GM21423 (cell line): ENCODE data around the gene ZNF397.
A peak's percentile ranks its signal among the peaks of the same experiment; 100 is the strongest.

Experiments
- ATAC-seq: cut with Tn5 transposase; IDR thresholded peaks from one replicate; pipeline ENCODE4 v1.9.1; 2021; ENCODE audit warnings: mild to moderate bottlenecking, moderate library complexity; ENCODE audit not compliant: unreplicated experiment

Gene ZNF397

DNA sequence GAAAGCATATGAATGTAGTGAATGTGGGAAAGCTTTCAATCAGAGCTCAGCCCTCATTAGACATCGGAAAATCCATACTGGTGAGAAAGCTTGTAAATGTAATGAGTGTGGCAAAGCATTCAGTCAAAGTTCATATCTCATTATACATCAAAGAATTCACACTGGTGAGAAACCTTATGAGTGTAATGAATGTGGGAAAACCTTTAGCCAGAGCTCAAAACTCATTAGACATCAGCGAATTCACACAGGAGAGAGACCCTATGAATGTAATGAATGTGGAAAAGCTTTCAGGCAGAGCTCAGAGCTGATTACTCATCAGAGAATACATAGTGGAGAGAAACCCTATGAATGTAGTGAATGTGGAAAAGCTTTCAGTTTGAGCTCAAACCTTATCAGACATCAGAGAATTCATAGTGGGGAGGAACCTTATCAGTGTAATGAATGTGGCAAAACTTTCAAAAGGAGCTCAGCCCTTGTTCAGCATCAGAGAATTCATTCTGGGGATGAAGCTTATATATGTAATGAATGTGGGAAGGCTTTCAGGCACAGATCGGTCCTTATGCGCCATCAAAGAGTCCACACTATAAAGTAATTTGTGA lies 5.0 kb downstream of the ZNF397 start:
- no peak for ATAC-seq

DNA sequence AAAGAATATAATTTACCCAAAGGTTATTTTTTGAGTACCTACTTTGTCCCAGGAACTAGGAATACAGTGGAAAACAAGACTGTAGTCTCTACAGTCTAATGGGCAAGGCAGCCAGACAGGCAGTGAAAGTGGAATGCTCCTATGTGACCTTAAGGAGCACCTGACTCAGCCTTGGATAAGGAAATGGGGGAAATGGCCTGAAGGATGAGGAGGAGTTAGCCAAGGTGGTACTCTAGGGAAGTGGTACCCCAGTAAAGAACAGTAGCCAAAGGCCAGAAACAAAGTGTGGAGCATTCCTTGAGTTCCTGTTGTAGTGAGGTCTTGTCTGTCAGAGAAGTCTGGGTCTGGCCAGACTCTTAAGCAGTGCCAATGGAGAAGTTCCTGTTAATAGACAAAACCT lies 6.0 kb downstream of the ZNF397 start:
- ATAC-seq: no peak

DNA sequence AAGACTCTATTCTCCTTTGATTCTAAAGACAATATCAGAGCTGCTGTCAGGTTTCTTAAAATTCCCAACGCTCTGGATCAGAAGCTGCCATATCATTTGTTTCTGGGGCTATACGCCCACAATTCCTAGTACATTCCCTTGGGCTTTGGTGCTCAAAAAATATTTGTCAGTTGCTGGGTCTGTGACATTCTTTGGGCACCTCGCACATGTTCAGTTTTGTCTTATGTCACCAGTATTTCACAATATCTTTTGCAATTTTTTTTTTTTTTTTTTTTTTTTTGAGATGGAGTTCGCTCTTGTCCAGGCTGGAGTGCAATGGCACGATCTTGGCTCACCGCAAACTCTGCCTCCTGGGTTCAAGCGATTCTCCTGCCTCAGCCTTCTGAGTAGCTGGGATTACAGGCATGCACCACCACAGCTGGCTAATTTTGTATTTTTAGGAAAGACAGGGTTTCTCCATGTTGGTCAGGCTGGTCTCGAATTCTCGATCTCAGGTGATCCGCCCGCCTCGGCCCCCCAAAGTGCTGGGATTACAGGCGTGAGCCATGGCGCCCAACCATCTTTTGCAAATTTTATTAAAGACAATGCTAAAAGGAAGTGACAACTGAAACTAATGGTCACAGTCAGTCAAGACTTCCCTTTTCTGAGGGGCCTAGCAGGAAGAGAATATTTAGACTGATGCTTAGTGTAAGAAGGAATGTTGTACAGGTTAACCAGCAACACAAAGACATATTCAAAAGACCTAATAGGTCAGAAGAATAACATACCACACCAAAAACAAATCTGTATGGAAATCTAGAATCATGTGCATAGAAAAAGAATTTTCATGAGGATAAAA lies 6.8 kb downstream of the ZNF397 start:
- ATAC-seq: no peak

DNA sequence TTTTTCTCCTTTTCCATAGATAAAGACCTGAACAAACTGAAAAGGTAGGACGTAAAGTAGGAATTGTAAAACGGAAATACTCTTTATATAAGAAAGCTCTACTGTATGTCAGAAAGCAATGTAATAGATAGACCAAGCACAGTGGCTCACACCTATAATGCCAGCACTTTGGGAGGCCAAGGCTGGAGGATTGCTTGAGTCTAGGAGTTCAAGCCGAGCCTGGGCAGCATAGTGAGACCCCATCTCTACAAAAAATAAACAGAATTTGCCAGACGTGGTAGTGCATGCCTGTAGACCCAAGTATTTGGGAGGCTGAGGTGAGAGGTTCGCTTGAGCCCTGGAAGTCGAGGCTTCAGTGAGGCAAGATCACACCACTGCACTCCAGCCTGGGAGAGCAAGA lies 7.6 kb downstream of the ZNF397 start:
- no peak for ATAC-seq

DNA sequence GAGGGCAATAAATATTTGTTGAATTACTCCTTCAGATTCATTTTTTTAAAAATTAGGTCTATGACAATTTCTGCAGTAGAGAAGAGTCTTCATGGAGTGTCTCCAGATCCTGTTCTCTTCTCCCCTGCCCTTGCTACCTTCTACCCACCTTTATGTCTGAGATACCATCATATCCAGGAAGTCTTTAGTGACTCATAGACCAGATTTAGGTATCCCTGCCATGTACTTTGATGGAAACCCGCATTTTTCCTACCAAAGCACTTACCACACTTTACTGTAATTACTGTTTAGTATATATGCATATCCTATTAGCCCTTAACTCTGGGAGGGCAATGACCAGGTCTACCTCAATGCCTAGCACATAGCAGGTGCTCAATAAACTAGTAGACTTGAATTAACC lies 11.6 kb downstream of the ZNF397 start:
- ATAC-seq: no peak

DNA sequence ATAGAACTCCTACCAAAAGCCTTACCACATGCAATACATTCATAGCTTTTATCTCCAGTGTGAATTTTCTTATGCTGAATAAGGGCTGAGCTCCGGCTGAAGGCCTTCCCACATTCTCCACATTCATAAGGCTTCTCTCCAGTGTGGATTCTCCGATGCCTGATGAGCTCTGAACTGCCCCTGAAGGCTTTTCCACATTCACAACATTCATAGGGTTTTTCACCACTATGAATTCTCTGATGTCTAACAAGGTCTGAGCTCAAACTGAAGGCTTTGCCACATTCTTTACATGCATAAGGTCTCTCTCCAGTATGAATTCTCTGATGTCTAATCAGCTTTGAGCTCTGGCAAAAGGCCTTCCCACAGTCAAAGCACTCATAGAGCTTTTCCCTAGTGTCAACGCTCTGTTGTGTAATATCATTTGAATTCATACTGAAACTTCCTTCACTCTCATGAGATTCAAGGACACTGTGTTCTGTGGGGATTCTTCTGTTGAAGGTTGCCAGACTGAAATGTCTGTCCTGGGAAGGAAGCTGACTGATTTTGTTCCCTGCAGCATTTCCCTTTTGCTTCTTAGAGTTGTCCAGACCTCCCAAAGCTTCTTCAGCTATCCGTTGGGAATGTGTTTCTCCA lies 12.9 kb downstream of the ZNF397 start:
- ATAC-seq: no peak

DNA sequence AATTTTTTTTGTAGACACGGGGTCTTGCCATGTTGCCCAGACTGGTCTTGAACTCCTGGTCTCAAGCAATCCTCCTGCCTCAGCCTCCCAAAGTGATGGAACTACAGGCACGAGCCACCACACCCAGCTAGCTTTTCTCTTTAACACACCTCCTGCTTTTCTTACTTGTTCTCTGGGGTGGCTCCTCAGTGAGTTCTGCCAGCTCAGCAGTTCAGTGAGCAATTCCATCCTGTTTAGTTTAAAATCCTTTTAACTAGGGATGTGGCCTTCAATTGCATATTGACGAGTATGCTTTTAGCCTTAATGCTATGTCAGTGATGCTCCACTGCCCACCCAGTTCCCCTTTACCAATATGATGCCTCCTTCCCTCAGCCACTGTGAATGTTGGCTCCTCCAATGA lies 16.1 kb downstream of the ZNF397 start:
- ATAC-seq: no peak

DNA sequence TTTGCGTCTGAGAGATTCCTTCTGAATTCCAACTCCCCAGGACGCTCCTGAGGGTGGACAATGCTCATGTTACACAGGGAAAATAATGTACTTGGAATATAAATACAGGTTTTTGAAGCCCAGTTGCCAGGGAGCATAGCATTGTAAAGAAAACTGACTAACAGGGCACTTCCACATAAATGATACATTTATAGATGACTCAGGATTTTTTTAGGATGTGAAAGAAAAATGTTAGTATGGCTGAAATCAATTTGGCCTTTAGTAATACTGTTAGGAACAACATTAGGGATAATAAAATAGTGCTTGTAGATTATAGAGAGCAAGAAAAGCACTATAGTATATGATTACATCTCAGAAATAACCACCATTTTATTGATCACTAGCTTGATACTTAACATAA lies 23.6 kb downstream of the ZNF397 start:
- no peak for ATAC-seq

DNA sequence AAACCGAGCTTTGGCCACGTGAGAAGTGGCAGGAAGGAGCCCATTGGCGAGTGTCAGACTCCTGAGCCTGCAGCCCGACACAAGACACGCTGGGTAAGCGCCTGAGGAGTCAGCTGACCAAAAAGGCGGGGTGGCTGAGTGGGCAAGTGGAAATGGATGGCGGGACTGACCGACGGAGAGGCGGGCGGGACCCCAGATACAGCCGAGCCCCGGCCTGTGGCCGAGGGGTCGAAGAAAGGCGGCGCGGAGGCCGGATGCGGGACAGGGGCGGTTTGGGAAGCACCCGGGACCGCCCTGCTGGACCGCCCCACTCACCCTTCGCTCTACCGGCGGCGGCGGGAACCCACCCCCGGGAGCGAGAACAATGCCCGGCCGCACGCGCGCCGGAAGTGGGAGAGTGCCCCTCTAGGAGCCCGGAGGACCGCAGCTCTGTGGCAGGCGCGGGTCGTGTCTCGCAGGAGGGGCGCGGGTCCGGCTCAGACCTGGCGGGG lies 26.4 kb downstream of the ZNF397 start:
- ATAC-seq: peak; percentile 77

DNA sequence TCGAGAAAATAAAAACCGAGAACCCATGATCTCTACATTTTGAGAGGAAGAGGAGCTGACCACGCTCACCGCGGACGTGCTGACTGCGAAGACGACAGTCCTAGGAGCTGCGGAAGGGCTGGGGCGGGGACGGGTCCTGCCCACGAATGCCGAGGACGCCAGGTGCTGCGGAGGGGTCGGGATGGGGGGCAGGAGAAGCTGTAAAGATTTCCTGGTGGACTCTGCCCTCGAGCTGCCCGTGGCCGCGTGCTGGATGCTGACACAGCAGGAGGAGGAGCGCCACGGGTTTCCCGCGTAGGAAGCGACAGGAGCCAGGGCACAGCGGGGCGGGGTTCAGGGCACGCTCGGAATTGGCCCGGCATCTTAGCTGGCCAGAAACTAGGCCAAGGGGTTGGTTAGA lies 27.0 kb downstream of the ZNF397 start:
- ATAC-seq: no peak

DNA sequence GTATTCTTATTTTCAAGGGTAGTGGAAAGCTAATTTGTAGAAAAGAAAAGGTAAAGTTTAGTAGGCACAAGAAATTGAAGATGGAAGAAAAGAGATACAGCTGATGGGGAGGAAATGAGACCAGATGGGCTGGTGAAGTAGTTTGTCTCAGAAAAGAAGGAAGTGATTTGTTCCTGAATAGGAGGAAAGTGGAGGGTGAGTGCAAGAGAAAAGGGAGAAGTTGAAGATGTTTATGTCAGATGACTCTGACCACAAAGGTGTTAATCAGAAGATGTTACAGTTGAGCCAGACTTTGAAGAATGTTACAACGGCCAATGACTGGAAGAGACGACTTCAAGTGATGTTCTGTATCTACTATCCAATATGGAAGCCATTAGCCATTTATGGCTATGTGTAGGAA lies 28.0 kb downstream of the ZNF397 start:
- no peak for ATAC-seq

DNA sequence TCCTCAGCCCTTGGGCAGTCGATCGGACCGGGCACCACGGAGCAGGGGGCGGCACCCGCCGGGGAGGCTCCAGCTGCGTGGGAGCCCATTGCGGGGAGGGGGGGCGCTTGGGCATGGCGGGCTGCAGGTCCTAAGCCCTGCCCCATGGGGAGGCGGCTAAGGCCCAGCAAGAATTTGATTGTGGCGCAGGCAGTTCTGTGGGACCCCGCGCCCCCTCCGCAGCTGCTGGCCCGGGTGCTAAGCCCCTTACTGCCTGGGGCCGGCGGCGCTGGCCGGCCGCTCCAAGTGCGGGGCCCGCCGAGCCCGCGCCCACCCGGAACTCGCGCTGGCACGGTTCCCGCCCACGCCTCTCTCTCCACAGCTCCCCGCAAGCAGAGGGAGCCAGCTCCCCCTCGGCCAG lies 30.8 kb downstream of the ZNF397 start:
- ATAC-seq: no peak

DNA sequence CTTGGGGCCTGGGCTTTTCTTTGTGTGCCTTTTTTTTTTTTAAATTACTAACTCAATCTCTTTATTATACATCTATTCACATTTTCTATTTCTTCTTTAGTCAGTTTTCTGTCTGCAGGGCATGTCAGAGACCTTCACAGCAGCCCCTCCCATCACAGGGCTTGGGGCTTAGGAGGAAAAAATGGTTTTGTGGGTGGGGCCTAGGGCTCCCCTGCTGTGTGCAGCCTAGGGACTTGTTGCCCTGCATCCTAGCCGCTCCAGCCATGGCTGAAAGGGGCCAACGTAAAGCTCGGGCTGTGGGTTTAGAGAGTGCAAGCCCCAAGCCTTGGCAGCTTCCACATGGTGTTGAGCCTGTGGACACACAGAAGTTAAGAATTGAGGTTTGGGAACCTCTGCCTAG lies 35.4 kb downstream of the ZNF397 start:
- ATAC-seq: no peak

DNA sequence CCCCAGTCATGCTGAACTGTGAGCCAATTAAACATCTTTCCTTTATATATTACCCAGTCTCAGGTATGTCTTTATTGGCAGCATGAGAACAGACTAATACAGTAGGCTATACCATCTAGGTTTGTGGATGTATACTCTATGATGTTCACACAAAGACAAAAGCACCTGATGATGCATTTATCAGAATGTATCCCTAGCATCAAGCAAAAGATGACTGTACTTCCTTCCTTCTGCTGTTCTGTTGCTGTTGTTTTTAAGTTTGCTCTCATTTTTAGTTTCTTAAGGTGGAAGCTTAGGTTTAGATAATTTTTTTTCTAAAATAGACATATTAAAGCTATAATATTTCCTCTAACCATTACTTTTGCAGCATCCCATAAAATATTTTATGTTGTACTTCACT lies 36.8 kb downstream of the ZNF397 start:
- ATAC-seq: no peak

DNA sequence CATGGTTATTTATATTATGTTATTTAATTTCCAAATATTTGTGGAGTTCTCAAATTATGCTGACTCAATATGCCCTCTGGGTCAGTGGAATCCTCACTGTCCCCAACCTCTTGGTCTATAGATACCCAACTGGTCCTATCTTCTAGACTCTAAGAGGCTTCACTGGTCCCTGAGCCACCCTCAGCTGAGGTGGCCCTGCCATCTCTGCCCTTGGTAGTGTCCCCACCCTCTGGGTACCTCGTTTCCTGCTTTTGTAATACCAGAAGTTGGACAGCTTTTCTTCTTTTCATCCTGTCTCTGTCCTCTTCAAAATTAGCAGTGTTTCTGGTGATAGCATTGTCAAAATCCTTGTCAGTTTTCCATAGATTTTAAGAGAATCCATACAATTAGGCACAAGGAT lies 37.3 kb downstream of the ZNF397 start:
- no peak for ATAC-seq

DNA sequence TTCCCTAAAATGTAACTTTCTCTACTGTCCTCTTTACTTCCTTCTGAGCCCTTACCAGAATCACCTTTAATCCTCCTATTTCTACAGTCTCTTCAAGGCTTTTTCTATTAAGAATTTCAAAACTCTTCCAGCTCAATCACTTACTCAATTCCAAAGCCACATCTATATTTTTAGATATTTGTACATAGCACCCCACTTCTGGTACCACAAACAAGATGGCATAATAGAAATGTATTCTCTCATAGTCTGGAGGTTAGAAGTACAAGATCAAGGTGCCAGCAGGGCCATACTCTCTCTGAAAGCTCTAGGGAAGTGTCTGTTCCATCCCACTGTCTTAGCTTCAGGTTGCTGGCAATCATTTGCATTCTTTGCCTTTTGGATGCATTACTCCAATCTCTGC lies 38.1 kb downstream of the ZNF397 start:
- no peak for ATAC-seq

DNA sequence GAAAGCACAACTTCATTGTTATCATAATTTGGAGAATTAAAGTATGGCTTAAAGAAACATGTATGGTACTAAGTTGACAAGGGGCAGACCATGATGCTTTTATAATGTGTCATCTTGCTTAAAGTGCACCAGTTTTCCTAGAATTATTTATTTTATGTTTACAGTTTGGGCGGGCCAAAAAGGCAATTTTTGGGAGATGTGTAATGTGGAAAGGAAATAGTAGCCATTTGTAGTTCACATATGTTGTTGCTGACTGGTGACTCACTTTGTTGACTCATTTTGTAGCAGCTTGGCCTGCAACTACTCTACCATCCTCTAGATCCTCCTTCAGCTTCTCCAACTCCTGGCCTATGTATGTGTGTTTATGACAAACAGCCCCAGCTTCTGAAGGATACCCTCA lies 41.5 kb downstream of the ZNF397 start:
- no peak for ATAC-seq

DNA sequence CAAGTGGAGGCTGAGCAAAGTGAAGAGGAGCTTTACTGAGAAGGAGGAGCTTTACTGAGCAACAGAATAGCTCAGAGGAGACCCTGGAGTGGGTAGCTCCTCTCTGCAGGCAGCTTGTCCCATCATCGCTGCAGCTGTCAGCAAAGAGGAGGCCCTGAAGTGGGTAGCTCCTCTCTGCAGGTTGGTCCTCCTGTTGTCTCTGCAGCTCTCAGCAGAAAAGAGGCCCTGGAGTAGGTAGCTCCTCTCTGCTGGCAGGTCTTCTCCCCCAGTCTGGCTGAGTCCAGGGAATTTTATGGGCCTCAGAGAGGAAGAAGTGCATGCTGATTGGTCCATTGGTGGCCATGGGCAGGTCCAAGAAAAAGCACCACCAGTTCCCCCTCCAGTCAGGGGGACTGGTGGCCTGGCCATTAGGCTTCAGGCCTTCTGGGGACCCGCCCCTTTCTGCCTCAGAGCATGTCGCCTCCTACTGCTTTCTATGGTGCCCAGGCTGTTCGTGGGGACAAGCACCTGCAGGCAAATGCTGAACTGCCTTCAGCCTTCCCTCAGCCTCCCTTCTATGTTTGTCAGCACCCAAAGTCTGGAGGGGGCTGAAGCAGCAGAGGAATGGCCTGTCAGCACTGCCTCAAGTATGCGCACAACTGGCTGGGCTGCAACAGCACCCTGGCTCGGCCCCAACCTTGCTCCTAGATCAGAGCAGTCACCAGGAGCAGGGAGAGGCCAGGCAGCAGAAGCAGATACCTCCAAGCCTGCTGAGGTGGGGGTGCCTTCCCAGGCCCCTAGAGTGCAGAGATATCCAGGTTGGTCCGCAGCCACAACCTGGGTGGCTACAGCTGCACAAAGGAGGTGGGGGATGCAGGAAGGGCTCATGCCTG lies 43.3 kb downstream of the ZNF397 start:
- ATAC-seq: no peak

DNA sequence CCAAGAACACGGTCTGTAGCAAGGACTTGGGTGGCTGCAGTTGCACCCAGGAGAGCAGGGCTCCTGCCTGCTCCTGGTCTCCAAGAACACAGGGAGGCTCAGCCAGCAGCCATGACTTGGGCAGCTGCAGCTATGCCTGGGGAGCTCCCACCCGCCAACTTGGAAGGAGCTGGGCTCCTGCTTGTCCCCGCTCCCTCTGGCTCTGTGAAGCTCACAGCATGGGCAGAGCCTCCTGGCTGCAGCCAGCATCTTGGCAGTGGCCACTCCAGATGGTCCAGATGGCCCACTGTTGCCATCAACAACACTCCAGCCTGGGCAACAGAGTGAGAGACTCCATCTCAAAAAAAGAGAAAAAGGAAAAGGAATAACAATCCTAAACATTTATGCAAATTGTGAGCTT lies 44.0 kb downstream of the ZNF397 start:
- no peak for ATAC-seq

DNA sequence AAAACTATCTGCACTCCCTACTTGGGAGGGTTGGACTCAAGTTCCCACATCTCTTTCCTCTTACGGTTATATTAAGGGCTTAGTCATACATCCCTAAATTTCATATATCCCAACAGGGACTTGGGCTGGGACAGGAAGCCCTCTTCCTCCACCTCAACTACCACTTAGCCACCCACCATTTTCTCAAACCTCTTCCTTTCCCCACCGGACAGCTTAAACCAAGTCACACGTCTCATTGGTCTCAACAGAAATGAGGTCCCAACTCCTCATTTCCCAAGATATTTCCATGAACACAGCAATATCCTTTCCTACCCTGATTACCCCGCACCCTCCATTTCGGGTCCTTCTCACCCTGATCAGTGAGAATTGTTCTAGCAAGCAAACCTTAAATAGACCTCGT lies 48.5 kb downstream of the ZNF397 start:
- peak; percentile 2 for ATAC-seq

DNA sequence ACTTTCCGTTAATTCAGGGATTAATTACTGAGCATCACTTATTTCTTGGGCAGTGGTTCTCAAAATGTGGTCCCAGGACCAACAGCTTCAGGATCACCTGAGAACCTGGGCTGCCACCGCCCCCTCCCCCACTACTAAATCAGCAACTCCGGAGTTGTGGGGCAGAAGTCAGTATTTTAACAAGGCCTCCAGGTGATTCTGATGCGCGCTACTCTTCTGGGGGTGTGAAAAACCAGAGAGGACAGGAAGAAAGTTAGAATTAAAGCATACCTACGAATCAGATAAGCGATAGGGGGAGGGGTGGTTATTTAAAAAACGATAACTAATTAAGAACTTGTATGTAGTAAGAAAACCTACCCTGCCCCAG lies 48.9 kb downstream of the ZNF397 start:
- ATAC-seq: peak; percentile 37
